Right lobe of liver (tissue), 4 donors: ENCODE measurements around the gene TMEM72.

ENCODE experiments used
- CTCF ChIP-seq, 4 donors: fragments of 200-600 bp in 3 of 4; fragments of 450-650 bp in 1 of 4; IDR thresholded peaks; one replicate each; pipeline versions ENCODE4 v1.5.1 to v1.8.0; 2016 to 2022; ENCODE audit warnings: antibody characterized with exemption in 4 of 4, mild to moderate bottlenecking in 2 of 4
- POLR2A ChIP-seq: fragments of 450-650 bp; IDR thresholded peaks from one replicate; pipeline ENCODE4 v1.6.1; 2017; ENCODE audit warnings: antibody characterized with exemption, mild to moderate bottlenecking
- donor health status: DM: no; HTN: no; CAD: no.
- donor health status: DM: no; HTN: no; CAD: no.
- donor health status: DM: no; HTN: yes; CAD: no.

- TF ChIP-seq POLR2A = no peak
- TF ChIP-seq CTCF (IDR thresholded peaks at IDR 0.05) = no peak
Observed at GRCh38 chr10:44910602-44911001, 535 bp upstream of the TMEM72 start.
